Activated T-helper 2 cell treated with anti-CD3 and anti-CD28 coated beads, Interferon-gamma antibody, Interleukin-2, Interleukin-4, amounts not matched to agents 10 μg/mL and 5 μg/mL and 100 μg/mL, durations not matched to agents 14 hours and 24 hours and 36 hours (primary cell): ENCODE results near the gene ESPN. TPM values are rescaled to one million over a fixed set of nuclear protein-coding genes. Genes with fewer than 3 reads are reported as not detected.
A peak's percentile ranks its signal among the peaks of the same experiment; 100 is the strongest.

Experiments
- DNase-seq: peaks from one replicate; pipeline ENCODE4 v3.0.0; 2021; ENCODE audit warnings: low spot score
- H3K27ac Mint-ChIP-seq: one replicate; pipeline ENCODE4 v1.8.0; 2021; ENCODE audit warnings: mixed read lengths
- H3K27me3 Mint-ChIP-seq: one replicate; pipeline ENCODE4 v1.8.0; 2021; ENCODE audit warnings: low read depth, mixed read lengths
- H3K36me3 Mint-ChIP-seq: one replicate; pipeline ENCODE4 v1.8.0; 2021; ENCODE audit warnings: low read depth, mixed read lengths
- H3K4me1 Mint-ChIP-seq: one replicate; pipeline ENCODE4 v1.8.0; 2021; ENCODE audit warnings: low read depth, mixed read lengths
- H3K4me3 Mint-ChIP-seq: one replicate; pipeline ENCODE4 v1.8.0; 2021; ENCODE audit warnings: low read depth, mild to moderate bottlenecking, moderate library complexity, mixed read lengths
- H3K9me3 Mint-ChIP-seq: one replicate; pipeline ENCODE4 v1.8.0; 2021; ENCODE audit warnings: mixed read lengths
- intact Hi-C: fragments of 100-400 bp; cut with micrococcal nuclease; formaldehyde crosslinking; loops from one replicate; pipeline ENCODE4 v1.15.1; 2023
- total RNA-seq: library from RNA; stranded (reverse); gene quantifications from 2 replicates; pipeline ENCODE4 v1.2.3, GENCODE V29; 2022

ESPN gene
- total RNA-seq, 1 donor from 2014 or later = 1.0 TPM

DNA sequence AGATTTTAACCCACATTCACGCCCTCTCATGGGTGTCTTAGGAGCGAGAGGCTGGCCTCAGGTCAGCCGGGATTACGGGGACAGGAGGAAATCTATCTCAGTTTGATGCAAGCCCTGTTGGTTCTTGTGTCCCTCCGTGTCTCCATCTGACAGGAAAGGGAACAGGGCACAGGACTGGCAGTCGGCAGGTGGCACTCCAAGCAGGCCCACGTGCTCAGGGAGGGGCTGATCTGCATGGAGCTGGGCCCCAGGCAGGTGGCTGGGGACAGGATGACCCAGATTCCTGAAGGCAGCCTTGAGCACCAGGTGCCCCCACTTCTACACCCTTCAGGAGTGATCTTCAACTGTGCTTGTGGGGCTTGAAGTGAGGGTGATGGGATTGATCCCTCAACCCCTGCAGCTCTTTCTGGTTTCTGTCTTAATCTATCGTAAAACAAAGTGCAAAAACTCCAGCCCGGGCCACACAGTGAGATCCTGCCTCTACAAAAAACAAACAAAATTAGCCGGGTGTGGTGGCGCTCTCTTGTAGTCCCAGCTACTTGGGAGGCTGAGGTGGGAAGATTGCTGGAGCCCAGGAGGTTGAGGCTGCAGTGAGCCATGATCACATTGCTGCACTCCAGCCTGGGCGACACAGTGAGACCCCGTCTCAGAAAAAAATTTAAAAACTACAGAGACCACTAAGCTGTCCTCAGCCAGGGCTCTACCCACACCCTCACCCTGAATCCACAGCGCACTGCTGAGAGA is 58.6 kb downstream of the ESPN start:
- Mint-ChIP-seq H3K27ac (no peak overlapping the region), H3K36me3 (no peaks in the 10 kb centered on the region), H3K27me3 (peaks cover 36% of the 10 kb centered on the region), H3K4me3 (no peak overlapping the region), H3K4me1 (peaks cover 3% of the 10 kb centered on the region), H3K9me3 (no peaks in the 10 kb centered on the region)
- no peak for DNase-seq
- intact Hi-C loops = no loop called here

DNA sequence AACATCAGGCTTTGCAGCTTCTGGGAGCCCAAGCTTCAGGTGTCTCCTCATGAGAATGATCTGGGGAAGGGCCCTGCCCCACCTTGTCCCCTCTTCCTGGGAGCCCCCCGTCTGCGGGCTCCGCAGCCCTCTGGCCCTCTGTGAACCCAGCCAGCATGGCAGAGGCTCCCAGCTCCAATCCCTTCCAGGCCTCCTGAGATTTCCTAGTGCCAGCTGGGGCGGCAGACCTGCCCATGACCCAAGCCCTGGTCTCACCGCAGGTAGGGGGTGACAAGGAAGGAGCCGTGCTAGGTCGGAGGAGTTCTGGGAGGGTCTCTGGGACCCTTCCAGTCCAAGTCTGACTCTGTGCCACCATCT is 59.2 kb downstream of the ESPN start:
- intact Hi-C loops = no loop called here
- Mint-ChIP-seq H3K36me3 (no peaks in the 10 kb centered on the region), H3K9me3 (no peaks in the 10 kb centered on the region), H3K27ac (no peak overlapping the region), H3K27me3 (peaks cover 36% of the 10 kb centered on the region), H3K4me1 (peaks cover 3% of the 10 kb centered on the region), H3K4me3 (no peak overlapping the region)
- no peak for DNase-seq

DNA sequence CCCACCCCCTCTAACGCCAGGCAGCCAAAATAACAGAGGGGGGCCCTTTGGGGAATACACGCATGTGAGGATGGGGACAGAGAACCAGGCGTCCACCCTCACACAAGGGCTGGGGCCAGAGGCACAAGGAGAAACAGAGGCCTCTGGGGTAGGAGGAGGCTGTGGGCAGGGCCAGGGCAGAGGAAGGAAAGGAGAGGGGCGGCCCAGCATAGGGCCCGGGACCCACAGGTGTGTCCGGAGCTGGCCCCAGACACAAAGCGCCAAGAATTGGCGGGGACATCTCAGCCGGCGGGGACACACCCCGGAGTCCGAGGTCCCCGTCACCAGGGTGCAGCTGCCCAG is 60.2 kb downstream of the ESPN start:
- peaks cover 36% of the 10 kb centered on the region for H3K27me3 Mint-ChIP-seq
- peaks cover 3% of the 10 kb centered on the region for H3K4me1 Mint-ChIP-seq
- no peak overlapping the region for H3K27ac Mint-ChIP-seq
- DNase-seq = no peak
- H3K36me3 Mint-ChIP-seq = no peaks in the 10 kb centered on the region
- no peaks in the 10 kb centered on the region for H3K9me3 Mint-ChIP-seq
- intact Hi-C loops = loop anchor here (5.0 kb wide), 1 partner anchor 68 kb away; the partner anchor contains the start of gene NOL9
- H3K4me3 Mint-ChIP-seq = no peak overlapping the region

GRCh38 chr1:6485168-6486101 is 60.9 kb downstream of the ESPN start:
- Mint-ChIP-seq H3K36me3 (no peaks in the 10 kb centered on the region), H3K9me3 (no peaks in the 10 kb centered on the region), H3K27ac (no peak overlapping the region), H3K27me3 (peaks cover 36% of the 10 kb centered on the region), H3K4me1 (peaks cover 3% of the 10 kb centered on the region), H3K4me3 (no peak overlapping the region)
- intact Hi-C loops = loop anchor here (1.0 to 5.0 kb wide), 2 partner anchors 67 to 161 kb away; partner anchors contain the start of gene NOL9
- no peak for DNase-seq

DNA sequence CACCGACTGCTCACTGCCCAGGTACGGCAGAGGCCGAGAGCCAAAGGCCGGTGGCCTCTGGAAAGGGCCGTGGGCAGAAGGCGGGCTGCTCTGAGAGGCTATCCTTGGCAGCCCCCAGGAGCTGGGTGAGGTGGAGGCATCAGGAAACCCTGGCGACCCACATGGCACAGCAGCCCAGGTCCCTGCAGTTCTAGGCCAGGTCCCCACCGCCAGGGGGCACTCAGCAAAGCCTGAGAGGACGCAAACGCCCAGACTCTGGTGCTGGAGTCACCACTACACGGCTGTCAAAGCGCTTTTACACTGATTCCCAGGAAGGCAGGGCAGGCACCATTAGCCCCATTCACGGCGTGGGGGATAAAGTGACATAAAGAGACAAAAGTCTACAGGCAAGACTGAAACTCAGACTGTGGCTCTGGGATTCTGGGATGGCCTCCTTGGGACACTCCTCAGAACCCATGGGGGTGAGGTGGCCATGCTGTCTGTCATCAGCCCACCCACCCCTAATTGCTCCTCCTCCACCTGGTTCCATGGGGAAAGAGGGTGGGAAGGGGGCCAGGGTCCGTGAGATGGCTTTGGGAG is 61.9 kb downstream of the ESPN start:
- DNase-seq = peak; percentile 78
- H3K27me3 Mint-ChIP-seq = peaks cover 36% of the 10 kb centered on the region
- peaks cover 7% of the 10 kb centered on the region for H3K4me1 Mint-ChIP-seq
- H3K36me3 Mint-ChIP-seq = no peaks in the 10 kb centered on the region
- H3K4me3 Mint-ChIP-seq = no peak overlapping the region
- intact Hi-C loops = loop anchor here (1.0 to 5.0 kb wide), 2 partner anchors 66 to 160 kb away; partner anchors contain the start of gene NOL9
- no peaks in the 10 kb centered on the region for H3K9me3 Mint-ChIP-seq
- no peak overlapping the region for H3K27ac Mint-ChIP-seq

DNA sequence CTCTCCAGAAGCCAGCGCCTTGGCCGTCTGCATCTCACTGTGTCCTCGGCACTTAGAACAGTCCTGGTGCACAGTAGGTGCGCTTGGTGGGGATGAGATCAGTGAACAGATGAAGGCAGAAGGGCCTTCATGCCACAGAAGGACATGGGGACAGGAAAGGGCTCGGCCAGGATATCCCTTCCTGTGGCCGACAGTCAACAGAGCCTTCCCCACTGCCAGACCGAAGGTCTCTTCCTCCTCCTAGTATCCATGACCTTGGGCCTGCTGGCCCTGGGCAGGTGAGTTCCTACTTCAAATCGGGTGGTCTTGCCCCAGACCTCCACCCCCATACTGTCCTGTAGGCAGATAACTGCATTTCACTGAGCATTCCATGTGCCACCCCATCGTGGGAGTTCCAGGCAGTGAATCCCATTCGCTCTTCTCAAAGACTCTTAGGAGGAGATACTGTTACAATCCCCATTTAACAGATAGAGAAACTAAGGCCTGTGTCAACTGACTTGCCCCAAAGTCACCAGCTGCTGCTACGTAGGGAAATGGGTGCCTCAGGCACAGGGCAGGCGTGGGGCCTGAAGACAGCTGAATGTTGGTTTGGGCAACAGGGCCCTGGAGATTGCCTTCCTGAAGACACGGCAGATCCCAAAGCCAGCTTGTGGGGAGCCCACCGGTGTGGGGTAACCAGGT is 63.4 kb downstream of the ESPN start:
- Mint-ChIP-seq H3K4me1 (peaks cover 10% of the 10 kb centered on the region), H3K4me3 (no peak overlapping the region), H3K27me3 (peaks cover 26% of the 10 kb centered on the region), H3K27ac (no peak overlapping the region), H3K9me3 (no peaks in the 10 kb centered on the region), H3K36me3 (no peaks in the 10 kb centered on the region)
- no peak for DNase-seq
- intact Hi-C loops = loop anchor here (5.0 kb wide), 1 partner anchor 64 kb away; the partner anchor contains the start of gene NOL9

DNA sequence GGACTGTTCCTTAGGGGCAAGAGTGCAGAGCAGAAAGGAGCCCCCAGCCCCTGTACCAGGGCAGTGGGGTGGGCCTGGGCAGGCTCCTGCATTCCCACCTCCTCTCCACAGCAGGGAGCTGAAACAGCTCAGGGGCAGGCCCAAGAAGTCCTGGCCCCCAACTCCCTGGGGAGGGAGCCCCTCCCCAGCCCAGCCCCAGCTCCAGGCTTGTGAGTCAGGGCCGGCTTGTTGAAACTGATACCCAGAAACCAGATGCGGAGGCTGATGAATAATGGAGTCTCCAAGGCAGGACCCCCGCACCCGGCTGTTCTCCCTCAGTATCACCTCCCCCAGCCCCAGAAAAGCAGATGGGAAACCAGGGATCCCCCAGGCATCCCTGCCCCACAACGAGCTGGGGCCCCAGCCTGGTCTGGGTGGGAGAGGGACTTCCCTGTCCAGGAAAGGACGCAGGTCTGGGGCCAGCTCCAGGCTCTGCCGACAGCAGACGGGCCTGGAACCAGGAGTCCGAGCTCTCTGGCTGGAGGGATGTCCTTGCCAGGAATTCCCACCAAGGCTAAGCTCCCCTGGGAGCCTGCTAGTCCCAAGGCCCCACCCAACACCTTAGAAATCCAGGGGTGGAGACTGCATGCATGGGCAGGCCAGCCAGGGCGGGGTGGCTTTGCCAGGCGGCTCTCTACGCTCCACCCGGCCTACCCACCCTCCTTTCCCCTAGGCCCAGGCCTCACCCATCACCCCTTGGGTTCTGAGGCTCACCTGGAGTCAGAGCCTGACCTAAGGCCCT is 64.2 kb downstream of the ESPN start:
- DNase-seq = no peak
- intact Hi-C loops = loop anchor here (5.0 kb wide), 1 partner anchor 64 kb away; the partner anchor contains the start of gene NOL9
- no peaks in the 10 kb centered on the region for H3K9me3 Mint-ChIP-seq
- no peaks in the 10 kb centered on the region for H3K36me3 Mint-ChIP-seq
- peaks cover 22% of the 10 kb centered on the region for H3K27me3 Mint-ChIP-seq
- peaks cover 10% of the 10 kb centered on the region for H3K4me1 Mint-ChIP-seq
- H3K4me3 Mint-ChIP-seq = no peak overlapping the region
- no peak overlapping the region for H3K27ac Mint-ChIP-seq

GRCh38 chr1:6489383-6489765 is 64.8 kb downstream of the ESPN start:
- no peak overlapping the region for H3K4me3 Mint-ChIP-seq
- no peak for DNase-seq
- peaks cover 16% of the 10 kb centered on the region for H3K27me3 Mint-ChIP-seq
- H3K36me3 Mint-ChIP-seq = no peaks in the 10 kb centered on the region
- intact Hi-C loops = loop anchor here (5.0 kb wide), 1 partner anchor 63 kb away; the partner anchor contains the start of gene NOL9
- H3K27ac Mint-ChIP-seq = no peak overlapping the region
- H3K4me1 Mint-ChIP-seq = peaks cover 10% of the 10 kb centered on the region
- H3K9me3 Mint-ChIP-seq = no peaks in the 10 kb centered on the region

GRCh38 chr1:6489799-6490180 is 65.2 kb downstream of the ESPN start:
- Mint-ChIP-seq H3K4me1 (peaks cover 10% of the 10 kb centered on the region), H3K9me3 (no peaks in the 10 kb centered on the region), H3K36me3 (no peaks in the 10 kb centered on the region), H3K27ac (peak overlapping the region; percentile 61), H3K27me3 (peaks cover 12% of the 10 kb centered on the region), H3K4me3 (peak overlapping the region; percentile 79)
- DNase-seq = peak; percentile 71
- intact Hi-C loops = loop anchor here (5.0 kb wide), 1 partner anchor 63 kb away; the partner anchor contains the start of gene NOL9

GRCh38 chr1:6490181-6491080 is 65.9 kb downstream of the ESPN start:
- intact Hi-C loops = no loop called here
- H3K9me3 Mint-ChIP-seq = no peaks in the 10 kb centered on the region
- H3K27me3 Mint-ChIP-seq = peaks cover 11% of the 10 kb centered on the region
- peak overlapping the region; percentile 79 for H3K4me3 Mint-ChIP-seq
- peaks cover 10% of the 10 kb centered on the region for H3K4me1 Mint-ChIP-seq
- DNase-seq = peak; percentile 53
- H3K36me3 Mint-ChIP-seq = no peaks in the 10 kb centered on the region
- H3K27ac Mint-ChIP-seq = peak overlapping the region; percentile 61

- H3K9me3 Mint-ChIP-seq = no peaks in the 10 kb centered on the region
- peaks cover 10% of the 10 kb centered on the region for H3K27me3 Mint-ChIP-seq
- H3K27ac Mint-ChIP-seq = peak overlapping the region; percentile 54
- peak overlapping the region; percentile 67 for H3K4me3 Mint-ChIP-seq
- H3K4me1 Mint-ChIP-seq = peaks cover 10% of the 10 kb centered on the region
- H3K36me3 Mint-ChIP-seq = no peaks in the 10 kb centered on the region
- DNase-seq = no peak
- intact Hi-C loops = no loop called here
These were observed 66.5 kb downstream of the ESPN start for GRCh38 chr1:6491081-6491449.
